PC-3 (cell line): ENCODE results near the gene IGHMBP2.

Source experiments
- CTCF ChIP-seq: fragments of 300-600 bp; sonication (generic); conservative IDR thresholded peaks from 2 replicates; pipeline ENCODE4 v1.5.1; 2017; ENCODE audit warnings: antibody characterized with exemption, low read depth, mild to moderate bottlenecking, low read length
- EZH2 ChIP-seq: fragments of 300-600 bp; sonication (generic); IDR thresholded peaks from one replicate; pipeline ENCODE4 v1.6.1; 2017; ENCODE audit warnings: antibody characterized with exemption, mild to moderate bottlenecking, low read length; ENCODE audit not compliant: unreplicated experiment
- EZH2phosphoT487 ChIP-seq: fragments of 300-600 bp; sonication (generic); IDR thresholded peaks from 2 replicates; pipeline ENCODE4 v1.6.1; 2018; ENCODE audit warnings: mild to moderate bottlenecking, antibody characterized with exemption, low read length, borderline replicate concordance

DNA sequence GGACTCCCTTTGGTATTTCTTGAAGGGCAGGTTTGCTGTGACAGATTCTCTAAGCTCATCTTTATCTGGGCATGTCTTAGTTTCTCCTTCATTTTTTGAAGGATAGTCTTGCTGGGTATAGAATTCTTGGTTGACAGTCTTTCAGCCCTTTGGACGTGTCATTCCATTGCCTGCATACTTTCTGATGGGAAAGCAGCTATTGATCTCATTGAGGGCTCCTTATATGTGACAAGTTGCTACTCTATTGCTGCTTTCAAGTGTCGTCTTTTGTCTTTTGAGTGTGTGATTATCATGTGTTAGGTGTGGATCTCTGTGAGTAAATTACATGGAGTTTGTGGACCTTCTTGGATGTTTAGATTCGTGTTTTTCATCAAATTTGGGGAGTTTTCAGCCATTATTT, 21.9 kb downstream of the IGHMBP2 start:
- TF ChIP-seq CTCF (no peak), EZH2 (no peak), EZH2phosphoT487 (no peak)
